Psoas muscle (tissue), 8 donors: Measurements from ENCODE around the gene UACA. TPM values are rescaled to one million over a fixed set of nuclear protein-coding genes. Genes with fewer than 3 reads are reported as not detected.

Experiments used
- ATAC-seq, 4 donors: fragments of 200-7000 bp; cut with Tn5 transposase; one replicate each; pipeline ENCODE4 v1.9.1; 2020; ENCODE audit warnings: moderate library complexity in 3 of 4, mild to moderate bottlenecking in 2 of 4
- DNase-seq, 2 donors: peaks; one replicate each; pipeline ENCODE4 v3.0.0-alpha.2; 2020
- H3K27ac ChIP-seq: fragments of 200-600 bp; one replicate; pipeline ENCODE4 v1.8.0; 2022
- H3K27me3 ChIP-seq, 3 donors: fragments of 200-600 bp in 1 of 3; one replicate each; pipeline versions ENCODE4 v1.6.1 to v1.8.0; 2013 to 2022; ENCODE audit warnings: low read length in 2 of 3, mild to moderate bottlenecking in 2 of 3, moderate library complexity in 1 of 3; ENCODE audit not compliant: insufficient read depth in 3 of 3
- H3K36me3 ChIP-seq, 2 donors: fragments of 200-600 bp in 1 of 2; one replicate each; pipeline versions ENCODE4 v1.6.1 to v1.8.0; 2013 to 2022; ENCODE audit warnings: low read depth in 1 of 2, mild to moderate bottlenecking in 1 of 2, moderate library complexity in 1 of 2; ENCODE audit not compliant: insufficient read depth in 1 of 2
- H3K4me1 ChIP-seq: fragments of 200-600 bp; one replicate; pipeline ENCODE4 v1.8.0; 2022
- H3K4me3 ChIP-seq: fragments of 200-600 bp; one replicate; pipeline ENCODE4 v1.8.0; 2022; ENCODE audit warnings: mild to moderate bottlenecking
- H3K9me3 ChIP-seq: fragments of 200-600 bp; one replicate; pipeline ENCODE4 v1.8.0; 2022
- CTCF ChIP-seq: fragments of 200-600 bp; IDR thresholded peaks from one replicate; pipeline ENCODE4 v1.8.0; 2022; ENCODE audit warnings: antibody characterized with exemption
- WGBS, 3 donors: extraction: QIAGEN DNeasy Blood & Tissue Kit; methylation state at CpG; one replicate each; pipeline versions ENCODE4 v1.1.6 to v1.1.7; 2013; 5-methylcytosine and 5-hydroxymethylcytosine counted together
- intact Hi-C, 2 donors: fragments of 100-400 bp; cut with DNase I; formaldehyde crosslinking; loops; one replicate each; pipeline versions ENCODE4 v1.11.0 to v1.14.2; 2022
- polyA plus RNA-seq, 3 donors: library from polyadenylated mRNA; stranded (reverse); fragments of 200-250 nt; gene quantifications; one replicate each; pipeline ENCODE4 v1.2.3, GENCODE V29; 2013
- total RNA-seq, 4 donors: library from RNA; stranded (reverse); fragmentation: NEBNext Ultra II Directional in 2 of 4; extraction: Animal tissue kit (Norgen Biotek cat#: 25700) in 2 of 4; gene quantifications; one replicate each; pipeline versions ENCODE4 v1.2.1 to v1.2.4, GENCODE V29; 2021 to 2023
- donor health status: healthy with polysubstance abuse.
- donor health status: DM: no; HTN: no; CAD: no; lungs with moderate emphysema.
- donor health status: Bipolar disorder and iron deficiency.
- donor health status: healthy.
- donor health status: DM: yes; HTN: yes; CAD: no.
- donor health status: DM: no; HTN: no; CAD: no.
- donor health status: DM: no; HTN: no; CAD: no.
- donor health status: DM: yes; HTN: yes; CAD: no.

Gene UACA
- total and polyA plus RNA-seq, 7 donors: 17.0 to 426 (median 138) TPM

GRCh38 chr15:70786996-70787395 is 23.6 kb upstream of the UACA start:
- intact Hi-C loops: no loop called here
- H3K27me3 ChIP-seq: no peaks in the 10 kb centered on the region
- no peak for TF ChIP-seq CTCF
- DNase-seq (no peak), ATAC-seq (no peak)
- no peaks in the 10 kb centered on the region for H3K4me1 ChIP-seq
- H3K27ac ChIP-seq: no peak overlapping the region
- H3K36me3 ChIP-seq: no peaks in the 10 kb centered on the region
- H3K9me3 ChIP-seq: no peaks in the 10 kb centered on the region
- no peak overlapping the region for H3K4me3 ChIP-seq
- WGBS, 3 donors: 94 to 97% (median 95%) methylated on average over 4 of the region's 4 CpGs

- no peaks in the 10 kb centered on the region for H3K4me1 ChIP-seq
- H3K36me3 ChIP-seq: no peaks in the 10 kb centered on the region
- H3K27me3 ChIP-seq: no peaks in the 10 kb centered on the region
- TF ChIP-seq CTCF: no peak
- intact Hi-C loops: no loop called here
- no peak overlapping the region for H3K27ac ChIP-seq
- H3K4me3 ChIP-seq: no peak overlapping the region
- no peaks in the 10 kb centered on the region for H3K9me3 ChIP-seq
- ATAC-seq (no peak), DNase-seq (no peak)
- 52 to 75% (median 60%) methylated on average over 6 of the region's 6 CpGs for WGBS, 3 donors
These were observed 20.3 kb upstream of the UACA start for GRCh38 chr15:70783610-70784022.

GRCh38 chr15:70783041-70783440 is 19.7 kb upstream of the UACA start:
- intact Hi-C loops: no loop called here
- Histone ChIP-seq H3K36me3 (no peaks in the 10 kb centered on the region), H3K27me3 (no peaks in the 10 kb centered on the region), H3K9me3 (no peaks in the 10 kb centered on the region), H3K27ac (no peak overlapping the region), H3K4me3 (no peak overlapping the region), H3K4me1 (no peaks in the 10 kb centered on the region)
- DNase-seq (no peak), ATAC-seq (no peak)
- 86 to 90% (median 88%) methylated on average over 3 of the region's 3 CpGs for WGBS, 3 donors
- no peak for TF ChIP-seq CTCF

GRCh38 chr15:70781236-70781635 is 17.9 kb upstream of the UACA start:
- Histone ChIP-seq H3K4me1 (no peaks in the 10 kb centered on the region), H3K36me3 (no peaks in the 10 kb centered on the region), H3K27me3 (no peaks in the 10 kb centered on the region), H3K27ac (no peak overlapping the region), H3K9me3 (no peaks in the 10 kb centered on the region), H3K4me3 (no peak overlapping the region)
- intact Hi-C loops: no loop called here
- no peak for TF ChIP-seq CTCF
- ATAC-seq: no peak
- 93 to 97% (median 95%) methylated on average over 5 of the region's 5 CpGs for WGBS, 3 donors
- DNase-seq: no peak

- intact Hi-C loops: no loop called here
- WGBS, 3 donors: 69 to 85% (median 74%) methylated on average over 3 of the region's 3 CpGs
- Histone ChIP-seq H3K27me3 (no peaks in the 10 kb centered on the region), H3K9me3 (no peaks in the 10 kb centered on the region), H3K36me3 (no peaks in the 10 kb centered on the region), H3K27ac (no peak overlapping the region), H3K4me1 (no peaks in the 10 kb centered on the region), H3K4me3 (no peak overlapping the region)
- TF ChIP-seq CTCF: no peak
- ATAC-seq (no peak), DNase-seq (no peak)
These were observed 15.1 kb upstream of the UACA start for GRCh38 chr15:70778258-70779076.
